D721Med (cell line): ENCODE measurements around the gene BEAN1.
"Not testable (repeated sequence)": the region's sequence is repeated elsewhere in the genome, so short reads cannot be mapped to it uniquely, and the experiment has no call there.

ENCODE experiments used
- DNase-seq: peaks from one replicate; pipeline ENCODE4 v3.0.0; 2011; ENCODE audit warnings: low spot score; ENCODE audit not compliant: insufficient read length
- FAIRE-seq: peaks from 2 replicates; lab custom pipeline; 2011; peaks lifted over from hg19 to GRCh38; lab: Jason Lieb, UNC
- CTCF ChIP-seq: IDR thresholded peaks from 2 replicates; pipeline ENCODE4 v1.5.1; 2012; ENCODE audit warnings: mild to moderate bottlenecking, control low read depth; ENCODE audit not compliant: insufficient read depth; ENCODE audit errors: missing control alignments

Gene BEAN1

GRCh38 chr16:66462912-66463311 lies 35.8 kb downstream of the BEAN1 start:
- TF ChIP-seq CTCF = no peak
- no peak for DNase-seq
- no peak for FAIRE-seq

DNA sequence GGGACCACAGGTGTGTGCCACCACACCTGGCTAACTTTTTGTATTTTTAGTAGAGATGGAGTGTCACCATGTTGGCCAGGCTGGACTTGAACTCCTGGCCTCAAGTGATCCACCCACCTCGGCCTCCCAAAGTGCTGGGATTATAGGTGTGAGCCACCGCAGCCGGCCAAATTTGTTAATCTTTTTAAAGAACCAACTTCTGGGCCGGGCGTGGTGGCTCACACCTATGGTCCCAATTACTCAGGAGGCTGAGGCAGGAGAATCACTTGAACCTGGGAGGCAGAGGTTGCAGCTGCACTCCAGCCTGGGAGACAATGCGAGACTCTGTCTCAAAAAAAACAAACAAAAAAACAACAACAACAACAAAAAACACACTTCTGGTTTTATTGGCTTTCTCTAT lies 38.9 kb downstream of the BEAN1 start:
- FAIRE-seq, DNase-seq: not testable (repeated sequence)

DNA sequence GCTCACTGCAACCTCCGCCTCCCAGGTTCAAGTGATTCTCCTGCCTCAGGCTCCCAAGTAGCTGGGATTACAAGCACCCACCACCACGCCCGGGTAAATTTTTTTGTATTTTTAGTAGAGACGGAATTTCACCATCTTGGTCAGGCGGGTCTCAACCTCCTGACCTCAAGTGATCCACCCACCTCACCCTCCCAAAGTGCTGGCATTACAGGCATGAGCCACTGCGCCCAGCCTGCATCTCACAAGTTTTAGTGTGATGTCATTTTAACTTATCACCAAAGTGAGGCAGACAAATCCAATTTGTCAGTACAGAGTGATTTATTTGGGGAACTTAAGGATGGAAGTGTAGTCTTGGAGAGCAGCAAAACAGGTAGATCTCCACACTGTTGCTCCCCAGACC lies 39.5 kb downstream of the BEAN1 start:
- DNase-seq, FAIRE-seq: not testable (repeated sequence)

DNA sequence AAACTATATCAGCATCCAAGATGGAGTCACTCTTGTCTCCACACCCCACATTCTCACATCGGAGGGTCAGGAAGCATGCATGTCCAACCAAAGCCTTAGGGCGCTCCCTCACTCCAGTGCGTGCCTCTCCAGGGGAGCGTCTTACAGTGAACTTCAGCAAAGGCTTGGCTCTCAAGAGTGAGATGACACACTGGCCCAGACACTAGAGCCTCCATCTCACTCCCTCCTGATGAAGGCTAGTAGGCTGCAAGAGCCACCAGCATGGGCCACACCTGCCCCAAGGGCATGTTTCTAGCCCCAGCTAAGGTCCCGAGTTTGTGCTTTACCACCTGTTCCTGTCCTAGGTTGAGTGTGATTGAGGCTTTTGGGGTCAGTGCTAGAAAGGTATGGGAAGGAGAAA lies 40.5 kb downstream of the BEAN1 start:
- no peak for TF ChIP-seq CTCF

DNA sequence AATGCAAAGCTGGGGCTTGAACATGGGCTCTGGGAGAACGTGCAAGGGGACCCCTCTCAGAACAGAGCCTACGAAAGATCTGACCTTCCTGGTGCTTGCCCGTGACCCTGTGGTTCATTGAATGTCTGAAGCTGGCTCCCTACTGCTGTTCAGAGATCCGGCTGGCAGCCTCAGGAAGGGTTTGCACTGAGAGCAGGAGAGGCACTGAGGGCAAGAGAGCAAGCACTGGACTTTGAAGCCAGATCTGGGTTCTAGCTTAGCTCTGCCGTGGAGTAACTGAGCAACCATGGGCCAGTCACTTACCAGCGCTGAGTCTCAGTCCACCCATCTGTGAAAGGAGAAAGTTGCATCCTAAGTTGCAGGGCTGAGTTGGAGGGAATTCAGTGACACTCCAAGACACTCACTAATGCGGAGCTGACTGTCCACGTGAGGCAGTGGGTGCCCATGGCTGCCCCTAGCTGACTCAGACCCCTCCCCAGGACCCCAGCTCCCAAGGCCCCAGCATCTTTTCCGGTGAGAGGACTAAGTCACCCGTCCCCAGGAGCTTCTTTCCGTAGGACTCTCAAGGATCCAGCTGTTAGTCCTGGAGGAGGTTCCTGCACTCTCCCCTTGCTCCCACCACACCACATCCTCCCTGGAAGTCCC lies 41.3 kb downstream of the BEAN1 start:
- no peak for FAIRE-seq

More for the DNA sequence above, 40.5 kb downstream of the BEAN1 start:
- no peak for FAIRE-seq
- no peak for DNase-seq

DNA sequence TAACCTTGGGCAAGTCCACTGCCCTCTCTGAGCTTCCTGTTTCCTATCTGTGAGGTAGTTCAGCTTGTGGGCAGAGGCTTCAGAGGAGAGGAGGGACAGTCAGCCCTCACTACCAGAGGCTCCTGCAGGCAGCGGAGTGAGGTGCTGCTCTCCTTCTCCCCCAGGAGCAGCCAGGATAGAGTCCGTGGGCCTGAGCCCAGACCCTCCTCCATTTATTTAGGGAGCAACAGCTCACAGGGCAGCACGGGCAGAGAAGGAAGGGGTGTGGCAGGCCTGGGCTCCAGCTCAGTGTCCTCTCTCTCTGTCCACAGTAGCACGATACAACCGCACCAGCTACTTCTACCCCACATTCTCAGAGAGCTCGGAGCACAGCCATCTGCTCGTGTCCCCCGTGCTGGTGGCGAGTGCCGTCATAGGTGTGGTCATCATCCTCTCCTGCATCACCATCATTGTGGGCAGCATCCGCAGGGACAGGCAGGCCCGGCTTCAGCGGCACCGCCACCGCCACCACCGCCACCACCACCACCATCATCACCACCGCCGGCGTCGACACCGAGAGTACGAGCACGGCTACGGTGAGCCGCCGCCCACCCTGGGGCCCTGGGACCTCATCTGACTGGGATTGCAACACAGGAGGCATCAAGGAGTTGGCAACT lies 42.3 kb downstream of the BEAN1 start:
- FAIRE-seq (no peak), DNase-seq (no peak)
- no peak for TF ChIP-seq CTCF

More for the DNA sequence above, 41.3 kb downstream of the BEAN1 start:
- DNase-seq = no peak
- no peak for TF ChIP-seq CTCF

GRCh38 chr16:66469947-66470546 lies 43.0 kb downstream of the BEAN1 start:
- DNase-seq (no peak), FAIRE-seq (no peak)
- TF ChIP-seq CTCF = no peak

DNA sequence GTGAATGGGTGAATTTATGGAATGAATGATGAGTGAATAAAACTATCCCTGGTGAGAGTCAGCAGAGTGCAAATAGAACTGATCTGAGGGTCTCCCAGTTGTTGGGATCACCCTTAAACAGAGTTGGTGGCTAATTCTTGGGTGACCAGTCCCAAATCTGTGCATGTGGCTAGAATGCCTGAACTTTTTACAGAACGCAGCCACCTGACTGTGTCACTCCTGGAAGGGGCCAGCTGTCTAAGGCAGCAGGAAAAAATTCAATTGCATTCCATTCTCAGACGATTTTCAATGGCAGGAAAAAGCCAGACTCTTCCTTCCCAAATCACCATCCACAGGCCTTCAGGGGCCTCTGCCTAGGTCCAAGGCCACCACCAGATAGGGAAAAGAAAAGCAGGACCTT lies 43.5 kb downstream of the BEAN1 start:
- FAIRE-seq (no peak), DNase-seq (no peak)
- TF ChIP-seq CTCF = no peak
